Measurements from ENCODE around the gene F2RL2. TPM values are rescaled to one million over a fixed set of nuclear protein-coding genes. Genes with fewer than 3 reads are reported as not detected.
"Not testable (repeated sequence)": the region's sequence is repeated elsewhere in the genome, so short reads cannot be mapped to it uniquely, and the experiment has no call there.

The F2RL2 gene
- total and polyA plus RNA-seq, 5 experiments from 2014 or later, result 0.08 to 0.80 (median 0.70) TPM; not detected in 2

DNA sequence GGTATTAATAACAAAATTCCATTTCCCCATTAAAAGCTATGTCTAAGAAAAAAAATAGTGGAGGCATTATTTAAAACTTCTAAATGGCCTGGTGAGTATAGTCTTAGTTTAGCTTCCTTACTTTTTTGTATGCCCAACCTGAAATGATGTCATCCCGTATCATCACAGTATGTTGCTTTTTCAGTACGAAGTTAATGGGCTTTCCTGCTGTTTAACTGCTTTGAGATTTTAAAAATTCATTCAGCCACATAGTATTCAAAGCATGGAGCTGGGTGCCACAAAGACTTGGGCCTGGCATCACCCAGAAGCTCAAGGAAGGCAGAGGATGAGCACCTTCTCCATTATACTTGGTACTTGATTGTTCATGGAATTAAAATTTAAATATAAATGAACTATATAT is 7.4 kb downstream of the F2RL2 start:
- H3K4me1 Mint-ChIP-seq, result peaks cover 0 to 10% (median 4%) of the 10 kb centered on the region in 4 donors
- H3K4me3 Mint-ChIP-seq, result no peak overlapping the region
- ATAC-seq (no peak), DNase-seq (no peak)
- no peaks in the 10 kb centered on the region for H3K9me3 Mint-ChIP-seq
- peak overlapping the region in 1 of 10 donors; percentile 10 for H3K27ac Mint-ChIP-seq
- H3K27me3 Mint-ChIP-seq, result no peaks in the 10 kb centered on the region
- POLR2A ChIA-PET, result no interaction called here
- peaks cover 16 to 78% (median 24%) of the 10 kb centered on the region in 3 donors for H3K36me3 Mint-ChIP-seq

DNA sequence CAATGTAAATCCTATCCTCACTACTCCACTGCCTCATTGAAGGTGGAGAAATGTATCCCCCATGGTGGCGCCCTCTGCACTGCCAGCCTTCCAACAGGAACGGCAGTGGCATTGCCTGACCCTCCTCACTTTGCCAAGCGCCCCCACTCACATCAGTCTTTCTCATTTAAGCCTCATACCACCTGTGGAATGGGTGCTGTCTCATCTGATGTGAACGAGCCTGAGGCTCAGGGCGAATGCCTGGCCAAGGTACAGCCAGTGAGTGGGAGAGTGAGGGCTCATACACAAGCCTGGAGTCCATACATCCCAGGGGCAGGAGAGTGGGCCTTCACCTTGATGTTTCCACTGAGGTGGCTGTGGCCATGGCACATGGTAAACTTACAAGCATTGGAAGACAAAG is 10.3 kb downstream of the F2RL2 start:
- ATAC-seq (no peak), DNase-seq (no peak)
- Mint-ChIP-seq H3K36me3 (peaks cover 8 to 72% (median 33%) of the 10 kb centered on the region in 3 donors), H3K27me3 (no peaks in the 10 kb centered on the region), H3K9me3 (no peaks in the 10 kb centered on the region), H3K4me3 (peak overlapping the region in 1 of 10 donors; percentile 42), H3K27ac (no peak overlapping the region), H3K4me1 (peaks cover 0 to 9% (median 3%) of the 10 kb centered on the region in 4 donors)
- POLR2A ChIA-PET, result no interaction called here

DNA sequence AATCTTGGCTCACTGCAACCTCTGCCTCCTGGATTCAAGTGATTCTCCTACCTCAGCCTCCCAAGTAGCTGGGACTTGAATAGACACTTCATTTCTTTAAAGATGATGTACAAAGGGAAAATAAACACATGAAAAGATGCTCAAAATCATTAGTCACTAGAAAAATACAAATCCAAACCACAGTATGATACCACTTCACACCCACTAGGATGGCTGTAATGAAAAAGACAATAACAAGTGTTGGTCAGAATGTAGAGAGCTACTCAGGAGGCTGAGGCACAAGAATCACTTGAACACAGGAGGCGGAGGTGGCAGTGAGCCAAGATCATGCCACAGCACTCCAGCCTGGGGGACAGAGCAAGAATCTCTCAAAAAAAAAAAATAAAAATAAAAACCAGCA is 13.0 kb downstream of the F2RL2 start:
- Mint-ChIP-seq H3K36me3 (peaks cover 8 to 77% (median 43%) of the 10 kb centered on the region in 3 donors), H3K4me3 (no peak overlapping the region), H3K4me1 (peaks cover 5 to 23% (median 12%) of the 10 kb centered on the region in 4 donors), H3K27ac (no peak overlapping the region), H3K9me3 (no peaks in the 10 kb centered on the region), H3K27me3 (no peaks in the 10 kb centered on the region)
- DNase-seq, result no peak
- POLR2A ChIA-PET, result no interaction called here
- ATAC-seq, result no peak

DNA sequence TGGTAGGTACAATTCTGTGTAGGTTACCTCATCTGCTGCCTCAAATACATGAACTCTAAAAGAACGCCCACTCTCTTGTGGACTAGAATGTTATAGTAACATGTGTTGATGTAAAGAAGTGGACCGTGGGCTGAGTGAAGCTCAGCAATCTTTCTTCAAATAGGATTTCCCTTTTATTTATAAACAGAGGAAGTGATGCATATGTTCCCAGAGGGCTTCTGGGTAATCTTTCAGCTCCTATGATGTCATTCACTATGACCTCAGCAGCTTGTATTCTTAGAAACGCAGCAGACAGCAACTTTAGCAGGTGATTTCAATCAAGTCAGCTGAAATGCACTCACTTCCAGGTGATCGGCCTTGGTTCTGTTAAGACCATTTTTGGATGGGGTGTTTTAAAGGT is 14.4 kb downstream of the F2RL2 start:
- peak in 2 of 10 donors; percentile 14 to 22 for DNase-seq
- H3K27ac Mint-ChIP-seq, result peak overlapping the region in 2 of 10 donors; percentile 12 to 40
- H3K4me3 Mint-ChIP-seq, result no peak overlapping the region
- ATAC-seq, result peak in 1 of 2 donors; percentile 68
- POLR2A ChIA-PET, result no interaction called here
- H3K36me3 Mint-ChIP-seq, result peaks cover 8 to 75% (median 52%) of the 10 kb centered on the region in 3 donors
- no peaks in the 10 kb centered on the region for H3K9me3 Mint-ChIP-seq
- no peaks in the 10 kb centered on the region for H3K27me3 Mint-ChIP-seq
- H3K4me1 Mint-ChIP-seq, result peaks cover 5 to 23% (median 12%) of the 10 kb centered on the region in 4 donors

DNA sequence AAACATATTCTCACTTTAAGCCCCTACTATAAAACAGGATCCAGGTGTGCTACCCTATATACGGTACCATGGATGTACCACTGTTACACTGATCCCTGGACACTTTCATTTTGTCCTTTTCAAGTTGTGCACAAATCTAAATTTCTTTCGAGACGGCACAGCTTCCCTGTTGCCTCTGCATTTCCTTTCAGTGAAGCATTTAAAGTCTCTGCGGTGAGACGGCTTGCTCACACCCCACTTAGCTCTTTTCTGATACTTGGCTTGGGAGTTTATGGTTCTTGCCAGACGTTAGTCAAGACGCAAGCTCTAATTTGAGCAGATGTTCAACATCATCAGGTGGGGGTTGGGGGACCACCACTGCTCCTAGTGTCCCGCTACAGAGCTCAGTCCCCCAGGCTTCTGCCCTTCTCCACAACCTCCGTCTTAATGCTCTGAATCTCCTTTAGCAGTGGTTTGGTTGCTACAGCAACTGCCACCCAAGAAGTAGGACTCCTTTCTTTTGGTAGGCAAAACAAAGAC is 15.8 kb downstream of the F2RL2 start:
- Mint-ChIP-seq H3K9me3 (no peaks in the 10 kb centered on the region), H3K4me3 (peak overlapping the region in 8 of 10 donors; percentile 8 to 66 (median 38)), H3K36me3 (peaks cover 12 to 75% (median 48%) of the 10 kb centered on the region in 3 donors), H3K27me3 (no peaks in the 10 kb centered on the region), H3K27ac (peak overlapping the region in 8 of 10 donors; percentile 5 to 84 (median 63)), H3K4me1 (peaks cover 6 to 23% (median 13%) of the 10 kb centered on the region in 4 donors)
- POLR2A ChIA-PET, result no interaction called here
- DNase-seq (peak in 3 of 10 donors; percentile 3 to 30 (median 27)), ATAC-seq (peak in 1 of 2 donors; percentile 71)

DNA sequence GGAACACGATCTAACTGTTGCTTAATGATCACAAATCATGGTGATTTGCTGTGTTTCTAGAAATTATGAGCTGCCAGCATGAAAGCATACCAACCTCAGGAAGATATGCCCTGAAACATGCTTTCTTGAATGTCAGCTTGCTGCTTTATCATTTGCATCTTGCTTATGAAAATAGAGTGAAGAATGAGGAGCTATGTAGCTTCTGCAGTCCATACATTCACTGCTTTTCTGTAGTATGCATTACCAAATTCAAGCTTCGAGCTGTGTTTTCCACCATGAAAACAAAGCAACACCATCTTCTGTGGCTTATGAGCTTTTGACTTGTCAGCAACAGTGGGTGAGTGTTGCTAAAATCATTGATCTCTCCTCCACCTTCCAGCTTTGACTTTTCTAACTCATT is 16.5 kb downstream of the F2RL2 start:
- POLR2A ChIA-PET, result no interaction called here
- Mint-ChIP-seq H3K4me1 (peaks cover 10 to 23% (median 17%) of the 10 kb centered on the region in 4 donors), H3K27me3 (no peaks in the 10 kb centered on the region), H3K9me3 (no peaks in the 10 kb centered on the region), H3K4me3 (peak overlapping the region in 2 of 10 donors; percentile 65 to 66), H3K27ac (peak overlapping the region in 4 of 10 donors; percentile 44 to 83 (median 63)), H3K36me3 (peaks cover 10 to 77% (median 52%) of the 10 kb centered on the region in 3 donors)
- DNase-seq (no peak), ATAC-seq (no peak)

DNA sequence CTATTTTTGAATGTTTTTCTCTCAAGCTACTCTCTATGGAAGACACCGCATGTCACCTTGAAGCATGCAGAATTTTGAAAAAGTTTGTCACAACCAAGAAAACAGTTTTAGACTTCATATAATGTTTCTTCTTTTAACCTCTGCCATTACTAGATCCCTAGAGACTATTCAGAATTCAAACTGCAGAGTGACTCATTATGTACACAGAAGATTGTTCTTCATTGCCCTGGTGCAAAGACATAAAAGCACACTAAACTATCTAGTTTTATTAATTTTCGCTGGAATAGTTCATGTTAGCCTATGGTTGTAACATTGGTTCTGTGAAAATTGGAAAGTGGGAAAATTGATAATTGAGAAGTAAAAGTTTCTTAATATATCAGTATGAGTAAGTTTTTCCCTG is 18.4 kb downstream of the F2RL2 start:
- Mint-ChIP-seq H3K36me3 (peaks cover 9 to 77% (median 56%) of the 10 kb centered on the region in 3 donors), H3K27me3 (no peaks in the 10 kb centered on the region), H3K4me1 (peaks cover 10 to 23% (median 16%) of the 10 kb centered on the region in 4 donors), H3K9me3 (no peaks in the 10 kb centered on the region), H3K27ac (no peak overlapping the region), H3K4me3 (no peak overlapping the region)
- no peak for DNase-seq
- POLR2A ChIA-PET, result interaction anchor here (0.6 kb wide), 1 partner anchor 170 kb away, joined by 5 read pairs; no protein-coding TSS in a partner anchor
- ATAC-seq, result no peak

DNA sequence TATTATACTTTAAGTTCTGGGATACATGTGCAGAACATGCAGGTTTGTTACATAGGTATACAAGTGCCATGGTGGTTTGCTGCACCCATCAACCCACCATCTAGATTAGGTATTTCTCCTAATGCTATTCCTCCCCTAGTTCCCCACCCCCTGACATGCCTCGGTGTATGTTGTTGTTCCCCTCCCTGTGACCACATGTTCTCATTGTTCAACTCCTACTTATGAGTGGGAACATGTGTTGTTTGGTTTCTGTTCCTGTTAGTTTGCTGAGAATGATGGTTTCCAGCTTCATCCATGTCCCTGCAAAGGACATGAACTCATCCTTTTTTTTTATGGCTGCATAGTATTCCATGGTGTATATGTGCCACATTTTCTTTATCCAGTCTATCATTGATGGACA is 19.2 kb downstream of the F2RL2 start:
- POLR2A ChIA-PET, result interaction anchor here (0.6 kb wide), 1 partner anchor 171 kb away, joined by 5 read pairs; no protein-coding TSS in a partner anchor
- not testable (repeated sequence) for DNase-seq, ATAC-seq, H3K4me3 Mint-ChIP-seq, H3K27ac Mint-ChIP-seq, H3K27me3 Mint-ChIP-seq, H3K9me3 Mint-ChIP-seq
- Mint-ChIP-seq H3K4me1 (peaks cover 10 to 23% (median 16%) of the 10 kb centered on the region in 4 donors), H3K36me3 (peaks cover 9 to 79% (median 56%) of the 10 kb centered on the region in 3 donors)

DNA sequence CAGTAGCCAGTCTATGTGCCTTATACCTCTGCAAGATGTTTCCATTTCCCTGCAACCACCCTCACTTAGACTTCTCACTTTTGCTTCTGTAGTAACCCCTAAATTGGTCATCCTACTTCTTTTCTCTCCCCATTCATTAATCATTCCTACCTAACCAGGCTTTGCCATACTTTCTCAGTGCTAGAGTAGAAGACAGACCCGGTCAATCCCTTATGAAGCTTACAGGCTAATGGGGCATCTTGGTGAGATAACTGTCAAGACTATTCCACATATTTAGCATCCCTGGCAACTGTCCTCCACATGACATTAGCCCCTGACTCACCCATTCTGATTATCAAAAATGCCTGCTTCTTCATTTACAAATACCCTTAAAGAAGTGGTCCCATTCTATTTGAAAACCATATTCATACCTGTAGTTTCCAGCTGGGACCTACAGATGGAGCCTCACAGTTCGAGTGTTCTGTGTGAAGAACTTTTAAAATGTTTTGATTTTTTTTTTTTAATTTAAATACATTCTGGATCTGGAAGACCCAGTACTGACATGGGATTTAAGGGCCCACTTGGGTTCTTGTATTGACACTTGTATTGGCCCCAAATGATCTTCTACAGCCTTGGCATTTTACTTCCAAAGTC is 21.0 kb downstream of the F2RL2 start:
- Mint-ChIP-seq H3K27ac (peak overlapping the region in 2 of 10 donors; percentile 15 to 47), H3K9me3 (no peaks in the 10 kb centered on the region), H3K4me3 (no peak overlapping the region), H3K27me3 (no peaks in the 10 kb centered on the region), H3K4me1 (peaks cover 5 to 15% (median 7%) of the 10 kb centered on the region in 4 donors), H3K36me3 (peaks cover 9 to 71% (median 42%) of the 10 kb centered on the region in 3 donors)
- no peak for ATAC-seq
- POLR2A ChIA-PET, result no interaction called here
- DNase-seq, result no peak

DNA sequence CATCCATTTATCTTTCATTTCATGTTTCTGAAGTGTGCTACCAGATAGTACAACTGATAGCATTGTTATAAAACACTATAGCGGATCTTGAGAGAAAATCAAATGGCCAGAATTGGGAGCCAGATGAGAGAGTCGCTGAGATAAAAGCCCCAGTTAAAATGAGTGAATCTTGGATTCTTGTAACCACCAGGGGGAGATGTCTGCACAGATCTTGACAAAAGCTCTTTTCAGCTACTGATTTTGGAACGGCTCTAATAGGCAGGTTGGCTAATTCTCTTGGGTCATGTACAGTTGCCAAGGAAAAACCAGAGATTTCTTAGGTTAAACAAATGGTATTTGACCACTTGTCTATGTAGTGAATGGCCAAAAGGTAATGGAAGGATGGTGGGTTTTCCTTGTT is 21.7 kb downstream of the F2RL2 start:
- H3K4me3 Mint-ChIP-seq, result no peak overlapping the region
- POLR2A ChIA-PET, result no interaction called here
- H3K27ac Mint-ChIP-seq, result peak overlapping the region in 3 of 10 donors; percentile 3 to 34 (median 3)
- no peaks in the 10 kb centered on the region for H3K27me3 Mint-ChIP-seq
- H3K9me3 Mint-ChIP-seq, result no peaks in the 10 kb centered on the region
- DNase-seq (peak in 6 of 10 donors; percentile 9 to 59 (median 34)), ATAC-seq (peak; percentile 41 to 68)
- H3K4me1 Mint-ChIP-seq, result peaks cover 3 to 9% (median 6%) of the 10 kb centered on the region in 4 donors
- peaks cover 9 to 71% (median 37%) of the 10 kb centered on the region in 3 donors for H3K36me3 Mint-ChIP-seq

DNA sequence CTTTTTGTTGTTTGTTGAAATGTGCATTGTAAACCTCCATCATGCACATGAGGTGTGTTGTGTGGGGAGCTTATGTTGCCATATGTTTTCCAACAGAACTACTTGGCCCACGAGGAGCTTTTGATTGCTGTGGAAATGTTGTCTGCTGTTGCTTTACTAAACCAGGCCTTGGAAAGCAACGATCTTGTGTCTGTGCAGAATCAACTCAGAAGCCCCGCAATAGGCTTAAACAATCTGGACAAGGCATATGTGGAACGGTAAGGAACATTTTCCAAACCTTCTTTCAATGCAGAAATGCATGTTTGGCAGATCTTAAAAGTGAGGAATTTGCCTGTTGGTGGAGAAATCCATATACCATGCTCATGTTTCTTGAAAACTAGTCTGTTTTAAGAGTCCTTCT is 22.5 kb downstream of the F2RL2 start:
- H3K27ac Mint-ChIP-seq, result no peak overlapping the region
- H3K36me3 Mint-ChIP-seq, result peaks cover 9 to 72% (median 31%) of the 10 kb centered on the region in 3 donors
- H3K27me3 Mint-ChIP-seq, result no peaks in the 10 kb centered on the region
- H3K4me1 Mint-ChIP-seq, result peaks cover 3 to 9% (median 6%) of the 10 kb centered on the region in 4 donors
- H3K4me3 Mint-ChIP-seq, result no peak overlapping the region
- POLR2A ChIA-PET, result interaction anchor here (0.7 kb wide), 1 partner anchor 199 kb away, joined by 5 read pairs; no protein-coding TSS in a partner anchor
- DNase-seq, result no peak
- no peak for ATAC-seq
- no peaks in the 10 kb centered on the region for H3K9me3 Mint-ChIP-seq

DNA sequence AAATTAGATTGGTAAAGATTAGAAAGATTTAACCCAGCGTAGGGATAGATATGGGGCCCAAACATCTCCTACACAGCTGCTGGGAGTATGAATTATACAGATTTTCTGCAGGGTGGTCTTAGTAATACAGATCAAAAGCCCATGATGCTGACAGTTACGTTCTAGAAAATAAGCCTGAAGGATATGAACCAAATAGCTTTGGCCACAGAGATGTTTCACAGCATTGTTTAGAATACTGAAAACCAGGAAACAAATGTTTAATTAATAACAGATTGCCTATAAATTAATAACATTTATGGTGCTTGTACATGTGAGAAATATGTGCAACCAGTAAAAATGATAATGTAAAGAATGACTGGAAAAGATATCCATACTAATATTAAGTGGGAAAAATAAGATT is 24.7 kb downstream of the F2RL2 start:
- no peak overlapping the region for H3K27ac Mint-ChIP-seq
- POLR2A ChIA-PET, result no interaction called here
- ATAC-seq, result no peak
- peaks cover 7 to 68% (median 22%) of the 10 kb centered on the region in 3 donors for H3K36me3 Mint-ChIP-seq
- no peak for DNase-seq
- H3K4me1 Mint-ChIP-seq, result peaks cover 0 to 9% (median 5%) of the 10 kb centered on the region in 4 donors
- H3K4me3 Mint-ChIP-seq, result no peak overlapping the region
- no peaks in the 10 kb centered on the region for H3K9me3 Mint-ChIP-seq
- H3K27me3 Mint-ChIP-seq, result no peaks in the 10 kb centered on the region
